A549 treated with CORT108297 at 1 μM for 4 hours (cell line): ENCODE measurements around the gene TM9SF1. TPM values are rescaled to one million over a fixed set of nuclear protein-coding genes. Genes with fewer than 3 reads are reported as not detected.

Experiments used
- total RNA-seq: library from RNA; stranded (reverse); fragments of 200-300 nt; extraction: Qiagen RNA extraction; gene quantifications from 5 replicates; pipeline ENCODE4 v1.2.3, GENCODE V29; 2022

TM9SF1 gene
- total RNA-seq = 62.6 to 70.9 TPM (median 69.7 TPM) in 5 replicates

GRCh38 chr14:24195186-24196070 is at the start of gene TM9SF1:
TSS of gene TM9SF1 (minus strand) at chr14:24195441. CDS start at chr14:24195019, 422 bp downstream.

DNA sequence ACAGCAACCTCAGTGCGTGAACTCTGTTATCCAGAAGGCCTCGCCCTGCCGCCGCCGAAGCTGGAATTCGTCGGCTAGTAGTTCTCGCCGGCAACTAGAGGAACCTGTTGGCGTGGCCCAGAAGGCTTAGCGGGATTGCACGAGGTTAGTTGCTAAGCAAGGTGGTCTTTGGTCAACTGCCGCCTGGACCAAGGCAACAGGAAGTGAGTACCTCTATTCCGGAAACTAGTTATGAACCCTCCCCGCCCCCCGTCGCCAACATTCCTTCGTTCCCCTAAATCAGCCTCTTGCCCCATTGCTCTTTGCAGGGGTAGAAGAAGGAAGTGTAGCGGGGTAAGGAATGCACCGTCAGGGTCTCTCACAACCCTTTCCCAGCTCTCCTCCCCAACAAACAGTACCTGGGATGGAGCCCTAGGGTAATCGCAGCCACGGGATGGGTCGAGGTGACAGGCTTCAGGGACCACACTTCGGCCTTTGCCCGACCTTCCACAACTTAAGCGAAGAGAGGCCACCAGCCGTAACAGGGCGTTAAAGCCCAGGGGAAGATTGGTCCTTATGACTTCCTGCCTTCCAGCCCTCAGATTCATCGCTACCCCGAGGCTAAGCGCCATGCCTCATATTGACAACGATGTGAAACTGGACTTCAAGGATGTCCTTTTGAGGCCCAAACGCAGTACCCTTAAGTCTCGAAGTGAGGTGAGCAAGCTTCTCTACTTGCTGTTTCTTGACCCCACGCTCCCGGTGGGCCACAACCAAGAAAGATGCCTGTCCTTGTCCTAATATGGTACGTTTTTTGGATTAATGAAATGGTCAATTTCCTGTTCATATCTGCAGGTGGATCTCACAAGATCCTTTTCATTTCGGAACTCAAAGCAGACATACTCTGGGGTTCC is 37.6 kb upstream of the TM9SF1 start, which contains the start of gene GMPR2:
Gene GMPR2 (plus strand): TSS at position 285 of the 893 bp plus-strand sequence. CDS start 325 bp downstream, at position 610.

GRCh38 chr14:24232121-24232644 is 36.9 kb upstream of the TM9SF1 start, which contains the start of gene NEDD8:
TSS of gene NEDD8 (minus strand) at chr14:24232367. CDS start at chr14:24232267, 100 bp downstream.

DNA sequence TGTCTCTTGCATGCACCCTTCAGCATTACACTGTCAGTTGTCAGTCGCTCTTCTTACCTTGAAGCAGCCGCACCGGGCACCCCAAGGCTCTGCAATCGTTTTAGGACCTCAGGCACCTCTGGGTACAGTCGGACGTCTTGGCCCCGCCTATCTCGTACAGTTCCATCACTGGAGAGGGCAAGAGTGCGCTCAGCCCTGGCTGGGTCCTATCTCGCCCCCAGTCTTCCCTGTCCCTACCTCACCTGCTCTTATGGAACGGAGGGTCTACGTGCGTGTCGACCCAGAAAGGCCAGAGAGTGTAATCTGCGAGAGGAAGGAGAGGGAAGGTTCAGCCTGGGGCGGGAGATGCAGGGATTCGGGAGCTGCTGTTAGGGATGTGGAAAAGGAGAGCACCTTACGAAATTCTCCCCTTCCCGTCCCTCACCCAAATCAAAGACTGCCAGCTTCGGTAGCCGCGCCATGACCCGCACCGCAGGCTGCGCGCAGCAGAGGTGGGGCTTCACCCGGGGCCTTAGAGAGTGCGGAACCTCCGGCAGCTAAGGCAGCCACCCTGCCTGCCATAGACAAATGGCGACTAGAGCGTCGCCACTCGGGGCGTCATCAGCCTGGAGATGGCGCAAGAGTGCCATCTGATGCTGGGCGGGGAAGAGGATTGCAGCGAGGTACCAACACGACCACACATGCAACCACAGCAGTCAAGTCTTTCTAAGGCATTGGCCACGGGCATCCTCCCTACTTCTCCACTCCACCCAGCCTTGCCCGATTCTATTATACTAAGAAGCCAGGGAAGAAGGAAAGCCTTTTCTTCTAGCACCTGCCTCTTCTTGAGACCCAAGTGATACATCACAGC is 20.5 kb upstream of the TM9SF1 start, which contains the start of gene MDP1:
Gene MDP1 (minus strand): TSS at position 572 of the 850 bp plus-strand sequence. CDS start 111 bp downstream, at position 461.

DNA sequence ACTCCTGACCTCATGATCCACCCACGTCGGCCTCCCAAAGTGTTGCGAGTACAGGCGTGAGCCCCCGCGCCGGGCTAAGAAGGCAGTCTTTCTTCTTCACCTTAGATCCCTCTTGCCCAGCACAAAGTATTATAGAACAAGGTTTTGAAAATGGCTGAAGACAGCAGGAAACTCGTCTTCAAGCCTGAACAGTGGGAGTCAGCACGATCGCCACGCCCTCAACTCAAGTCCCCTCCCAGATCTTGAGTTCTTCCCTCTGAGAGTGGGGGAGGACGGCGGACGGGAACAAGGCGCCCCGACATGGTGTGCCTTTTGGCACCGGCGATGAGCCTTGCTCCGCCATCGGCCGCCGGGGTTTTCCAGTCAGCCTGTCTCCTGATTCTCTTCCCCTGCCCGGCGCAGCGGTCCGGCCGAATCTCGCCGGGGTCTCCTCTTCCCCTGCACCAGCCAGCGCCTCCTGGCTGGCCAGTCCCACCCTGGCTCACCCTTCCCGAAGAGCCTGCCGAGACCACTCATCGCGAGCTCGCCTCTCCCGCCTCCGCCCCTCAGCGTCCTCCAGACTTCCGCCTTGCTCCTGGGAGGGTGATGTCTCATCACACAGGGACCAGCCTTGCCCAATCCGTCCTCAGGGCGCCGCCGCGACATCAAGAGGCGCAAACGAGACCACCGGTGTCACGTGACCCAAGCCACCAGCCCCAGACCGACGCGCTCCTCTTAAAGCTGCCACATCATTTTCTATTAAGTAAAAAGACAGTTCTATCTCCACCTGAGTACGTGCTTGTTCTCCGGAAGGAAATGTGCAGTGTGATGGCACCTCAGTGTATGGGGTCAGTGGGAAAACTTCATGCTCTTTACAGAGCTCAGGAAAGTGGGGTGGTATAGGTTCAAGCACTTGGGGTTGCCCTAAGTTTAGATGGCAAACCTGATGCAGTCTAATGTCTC is 18.0 kb upstream of the TM9SF1 start, which contains the start of gene CHMP4A:
Gene CHMP4A (minus strand): TSS at position 565 of the 942 bp plus-strand sequence. CDS start 49 bp downstream, at position 516.

GRCh38 chr14:24188251-24189058 is 6.8 kb downstream of the TM9SF1 start, which contains the start of gene IPO4:
TSS of gene IPO4 (minus strand) at chr14:24188816. CDS start at chr14:24188787, 29 bp downstream.

DNA sequence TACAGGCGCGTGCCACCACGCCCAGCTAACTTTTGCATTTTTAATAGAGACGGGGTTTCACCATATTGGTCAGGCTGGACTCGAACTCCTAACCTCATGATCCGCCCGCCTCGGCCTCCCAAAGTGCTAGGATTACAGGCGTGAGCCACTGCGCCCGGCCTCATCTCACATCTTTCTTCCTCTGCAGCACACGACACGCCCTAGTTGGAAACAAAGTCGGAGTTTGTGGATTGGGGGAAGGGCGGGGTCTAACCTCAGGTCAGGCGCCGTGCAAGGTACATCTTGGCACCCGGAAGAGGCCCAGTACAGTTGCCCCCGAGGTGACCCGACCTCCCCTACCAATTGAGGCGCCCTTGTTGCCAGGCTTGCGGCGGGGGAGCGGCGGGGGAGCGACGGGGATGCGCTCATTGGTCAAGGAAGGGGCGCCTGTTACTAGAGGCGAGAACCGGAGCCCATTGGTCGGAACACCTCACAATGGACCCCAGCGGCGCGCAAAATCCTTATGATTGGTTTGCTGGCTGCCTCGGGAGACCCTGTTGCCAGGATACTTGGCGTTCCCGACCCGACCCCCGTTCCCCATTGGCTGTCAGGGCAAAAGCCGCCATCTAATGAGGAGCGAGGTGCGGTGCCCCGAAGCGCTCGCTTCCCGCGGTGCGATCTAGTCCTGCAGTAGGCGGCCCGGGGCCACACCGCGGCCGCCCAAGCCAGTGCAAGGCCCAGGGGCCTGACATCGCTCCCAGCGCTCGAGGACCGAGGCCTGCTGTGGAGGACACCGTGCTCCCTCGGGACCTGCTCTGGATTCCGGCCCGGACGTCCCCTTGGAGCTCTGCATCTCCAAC is 23.6 kb downstream of the TM9SF1 start, which contains the start of gene REC8:
Gene REC8 (plus strand): TSS at position 659 of the 839 bp plus-strand sequence. CDS start 473 bp downstream, outside the sequence.

DNA sequence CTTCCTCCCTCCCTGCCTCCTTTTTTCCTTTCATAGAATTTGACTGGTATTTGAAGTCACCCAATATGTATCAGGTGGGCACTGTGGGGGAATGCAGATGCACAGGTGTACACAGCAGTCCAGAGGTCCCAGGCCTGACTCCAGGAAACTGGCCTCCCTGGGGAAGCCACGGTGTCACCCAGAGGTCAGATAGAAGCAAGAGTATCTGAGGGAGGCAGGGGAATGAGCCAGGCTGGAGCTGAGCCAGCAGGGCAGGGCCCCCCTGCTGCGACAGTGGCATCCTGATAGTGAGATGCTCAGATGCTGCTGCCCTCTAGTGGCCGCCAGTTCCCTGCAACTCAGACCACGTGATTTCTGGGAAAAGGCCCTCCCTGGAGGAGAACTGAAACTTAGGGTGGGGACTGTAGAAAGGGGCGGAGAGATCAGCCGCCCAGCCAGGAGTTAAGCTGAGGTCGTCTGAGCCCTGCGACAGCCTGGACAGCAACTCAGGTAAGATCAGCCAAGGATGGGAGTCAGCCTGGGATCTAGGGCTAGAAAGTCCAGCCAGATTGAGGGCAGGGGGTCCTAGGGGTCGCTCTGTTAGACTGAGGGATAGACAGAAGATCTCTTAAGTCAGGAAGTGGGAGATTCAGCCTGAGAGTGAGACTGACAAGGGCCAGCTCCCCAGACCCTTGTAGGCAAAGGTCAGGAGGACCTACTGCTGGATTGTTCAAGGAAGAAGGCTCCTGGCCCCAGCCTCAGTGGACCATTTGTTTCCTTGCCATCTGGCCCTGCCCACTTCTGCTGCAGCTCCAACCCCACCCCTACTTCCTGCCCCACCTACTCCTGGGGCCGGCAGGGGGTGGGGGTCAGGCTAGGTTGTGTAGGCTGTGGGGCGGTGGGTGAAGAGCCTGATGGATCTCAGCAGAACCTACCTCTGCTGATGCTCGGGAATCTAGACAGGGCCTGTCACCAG is 34.1 kb downstream of the TM9SF1 start, which contains the start of gene IRF9:
Gene IRF9 (plus strand): TSS at position 416 of the 955 bp plus-strand sequence. CDS start 880 bp downstream, outside the sequence.

DNA sequence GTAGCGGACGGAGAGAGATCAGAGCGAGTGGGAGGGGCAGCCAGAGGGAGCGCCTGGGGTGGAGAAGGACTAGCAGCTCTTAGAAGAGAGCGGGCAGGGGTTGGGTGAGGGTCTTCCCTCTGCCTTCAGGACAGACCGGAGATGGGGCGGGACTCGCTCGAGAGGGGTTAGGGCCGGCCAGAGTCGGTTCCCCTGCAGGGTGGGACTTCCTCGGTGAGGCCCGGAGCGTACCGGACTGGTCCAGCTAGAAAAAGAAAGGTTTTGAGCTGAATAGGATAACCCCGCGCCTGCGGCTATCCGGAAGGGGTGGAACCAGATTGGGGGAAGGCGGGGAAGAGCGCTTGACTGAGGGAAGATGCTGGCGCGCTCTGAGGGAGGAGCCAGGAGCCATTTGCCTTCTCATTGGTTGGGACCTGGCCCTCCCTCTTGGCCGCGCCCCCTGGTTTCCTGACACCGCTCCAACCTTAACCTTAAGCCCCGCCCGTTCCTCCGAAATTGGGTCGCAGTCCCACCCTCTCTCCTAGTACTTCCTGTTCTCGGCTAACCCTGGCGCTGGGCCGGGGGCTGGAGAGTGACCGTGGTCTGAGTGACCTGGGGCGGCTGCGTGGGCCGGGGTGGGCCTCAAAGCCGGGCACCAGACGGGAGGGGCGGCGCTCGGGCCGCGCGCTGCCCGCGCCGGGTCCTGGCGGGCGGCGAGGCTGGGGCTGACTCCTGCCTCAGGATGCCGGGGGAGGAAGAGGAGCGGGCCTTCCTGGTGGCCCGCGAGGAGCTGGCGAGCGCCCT is 48.1 kb downstream of the TM9SF1 start, which contains the start of gene RNF31:
Gene RNF31 (plus strand): TSS at position 521 of the 783 bp plus-strand sequence. CDS start 201 bp downstream, at position 722.

GRCh38 chr14:24146453-24146977 is 48.7 kb downstream of the TM9SF1 start, which contains the start of gene PSME2:
TSS of gene PSME2 (minus strand) at chr14:24146610. CDS start at chr14:24146581, 29 bp downstream.

DNA sequence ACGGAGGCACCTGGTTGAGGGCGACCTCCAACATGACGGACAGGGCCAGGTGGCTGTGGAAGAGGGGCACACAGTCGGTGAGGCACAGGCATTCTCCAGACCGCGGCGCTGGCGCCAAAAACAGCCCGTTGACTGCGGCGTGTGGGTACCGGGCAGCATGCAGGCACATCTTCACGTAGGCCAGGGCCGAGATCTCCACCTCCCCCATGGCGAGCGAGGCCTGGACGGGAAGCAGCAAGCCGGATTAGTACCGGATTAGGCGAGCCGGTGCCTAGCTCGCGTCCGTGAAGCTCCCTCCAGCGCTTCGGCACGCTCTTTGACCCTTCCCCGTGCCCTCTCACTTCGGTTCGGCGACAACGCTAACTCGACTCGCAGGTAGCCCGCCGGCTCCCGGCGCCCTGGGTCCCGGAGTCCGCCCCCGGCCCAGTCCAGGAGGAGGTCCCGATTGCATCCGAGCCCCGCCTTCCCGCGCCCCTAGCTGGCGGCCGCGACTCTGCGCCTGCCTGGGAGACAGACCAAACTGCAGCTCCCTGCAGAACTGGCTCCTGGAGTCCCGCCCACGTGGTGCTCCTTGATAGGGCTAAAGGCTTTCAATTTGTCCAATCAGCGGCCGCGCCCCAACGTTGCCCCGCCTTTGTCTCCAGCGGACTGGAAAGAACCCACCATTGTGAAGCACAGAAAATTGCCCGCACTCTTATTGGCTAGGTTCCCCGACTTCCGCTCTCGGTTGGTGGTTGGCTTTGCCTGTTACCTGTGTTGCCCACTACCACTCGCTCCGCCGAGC is 54.0 kb downstream of the TM9SF1 start, which contains the start of gene EMC9:
Gene EMC9 (minus strand): TSS at position 495 of the 784 bp plus-strand sequence. CDS start 287 bp downstream, at position 208.

